A172 (cell line): ENCODE results near the gene PDF. TPM values are rescaled to one million over a fixed set of nuclear protein-coding genes. Genes with fewer than 3 reads are reported as not detected.
A peak's percentile ranks its signal among the peaks of the same experiment; 100 is the strongest.
"Not testable (repeated sequence)": the region's sequence is repeated elsewhere in the genome, so short reads cannot be mapped to it uniquely, and the experiment has no call there.

Source experiments
- DNase-seq: peaks from one replicate; pipeline ENCODE4 v3.0.0-alpha.2; 2015; ENCODE audit warnings: low spot score
- total RNA-seq: library from RNA; depleted of rRNA; stranded (reverse); fragments of >200 nt; shearing (Covaris generic); gene quantifications from 2 replicates; pipeline ENCODE4 v1.2.3, GENCODE V29; 2014

PDF gene
- total RNA-seq, 1 experiment from 2014 or later: 68.4 TPM

- DNase-seq: no peak
These were observed 13.8 kb downstream of the PDF start for GRCh38 chr16:69316595-69317034.

- no peak for DNase-seq
These were observed 14.7 kb downstream of the PDF start for GRCh38 chr16:69315486-69316311.

GRCh38 chr16:69314534-69314933, 15.9 kb downstream of the PDF start:
- DNase-seq: no peak

DNA sequence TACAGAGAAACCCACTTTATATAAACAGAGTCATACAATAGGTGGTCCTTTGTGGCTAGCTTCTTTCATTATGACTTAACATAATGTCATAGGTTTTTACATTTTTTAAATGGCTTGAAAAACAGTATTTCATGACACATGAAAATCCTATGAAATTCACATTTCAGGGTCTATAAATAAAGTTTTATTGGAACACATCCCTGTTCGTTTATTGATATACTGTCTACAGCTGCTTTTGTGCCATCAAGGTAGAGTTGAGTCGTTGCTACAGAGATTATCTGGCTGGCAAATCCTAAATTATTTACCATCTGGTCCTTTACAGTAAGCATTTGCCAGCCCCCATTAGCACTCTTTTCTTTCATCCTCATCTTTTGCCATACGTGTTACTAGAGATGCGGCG, 16.9 kb downstream of the PDF start:
- DNase-seq: no peak

GRCh38 chr16:69311533-69312387, 18.6 kb downstream of the PDF start:
- DNase-seq: peak; percentile 30

DNA sequence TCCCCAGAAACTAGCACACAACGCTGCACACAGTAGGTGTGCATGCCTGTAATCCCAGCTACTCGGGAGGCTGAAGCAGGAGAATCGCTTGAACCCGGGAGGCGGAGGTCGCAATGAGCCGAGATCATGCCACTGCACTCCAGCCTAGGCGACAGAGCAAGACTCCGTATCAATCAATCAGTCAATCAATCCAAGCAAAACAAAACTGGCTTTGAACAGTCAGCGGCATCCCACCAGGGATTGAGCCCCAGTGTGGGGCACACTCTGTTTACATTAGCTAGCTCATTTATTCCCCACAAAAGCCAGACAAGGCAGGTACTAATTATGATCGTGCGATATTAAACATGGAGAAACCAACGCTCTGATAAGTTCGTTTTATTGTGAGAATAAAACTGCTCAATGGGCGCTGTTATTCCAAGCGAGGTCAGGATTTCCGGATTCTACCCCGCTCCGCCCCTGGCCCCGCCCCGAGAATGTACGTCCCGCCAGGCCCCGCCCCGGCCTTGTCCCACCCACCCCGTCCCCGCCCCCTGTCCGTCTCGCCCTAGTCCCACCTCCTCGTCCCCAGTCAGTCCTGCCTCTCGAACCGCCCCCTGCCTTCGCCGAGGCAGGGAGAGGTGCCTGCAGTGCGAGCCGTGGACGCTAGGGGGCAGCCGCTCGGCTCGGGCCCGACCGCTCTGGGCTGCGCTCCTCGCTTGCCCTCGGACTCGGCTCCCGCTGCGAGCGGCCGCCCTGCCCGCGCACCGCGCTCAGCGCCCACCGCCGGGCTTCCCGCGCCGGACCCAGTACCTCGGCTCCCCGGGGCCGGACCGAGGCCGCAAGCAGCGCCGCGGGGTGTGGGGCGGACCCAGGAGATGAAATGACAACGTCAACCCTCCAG, 19.5 kb downstream of the PDF start, which contains the start of gene VPS4A:
Gene VPS4A, plus strand, starts transcription at position 698 of the 880 bp plus-strand sequence. Its CDS starts 162 bp downstream, at position 860.
- peak; percentile 88 for DNase-seq

GRCh38 chr16:69309316-69309715, 21.1 kb downstream of the PDF start:
- DNase-seq: no peak

- no peak for DNase-seq
These were observed 22.5 kb downstream of the PDF start for GRCh38 chr16:69307856-69308255.

GRCh38 chr16:69307091-69307490, 23.3 kb downstream of the PDF start:
- no peak for DNase-seq

- DNase-seq: no peak
These were observed 24.4 kb downstream of the PDF start for GRCh38 chr16:69306031-69306430.

- no peak for DNase-seq
These were observed 28.1 kb downstream of the PDF start for GRCh38 chr16:69302301-69302700.

GRCh38 chr16:69301861-69302260, 28.5 kb downstream of the PDF start:
- DNase-seq: no peak

- DNase-seq: no peak
These were observed 29.2 kb downstream of the PDF start for GRCh38 chr16:69301187-69301586.

DNA sequence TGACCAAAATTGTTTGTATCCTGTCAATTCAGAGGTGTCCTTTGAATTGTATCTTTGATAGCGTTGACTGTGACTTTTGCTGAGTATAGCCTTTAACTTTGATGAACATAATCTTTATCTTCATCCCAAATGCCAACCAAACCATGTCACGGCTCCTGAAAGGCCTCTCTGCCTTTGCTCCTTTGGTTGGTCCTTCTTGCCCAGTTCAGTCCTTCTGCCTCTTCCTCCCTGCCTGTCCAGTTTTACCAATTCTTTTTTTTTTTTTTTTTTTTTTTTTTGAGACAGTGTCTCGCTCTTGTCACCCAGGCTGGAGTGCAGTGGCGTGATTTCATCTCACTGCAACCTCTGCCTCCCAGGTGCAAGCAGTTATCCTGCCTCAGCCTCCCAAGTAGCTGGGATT, 32.1 kb downstream of the PDF start:
- DNase-seq: no peak

DNA sequence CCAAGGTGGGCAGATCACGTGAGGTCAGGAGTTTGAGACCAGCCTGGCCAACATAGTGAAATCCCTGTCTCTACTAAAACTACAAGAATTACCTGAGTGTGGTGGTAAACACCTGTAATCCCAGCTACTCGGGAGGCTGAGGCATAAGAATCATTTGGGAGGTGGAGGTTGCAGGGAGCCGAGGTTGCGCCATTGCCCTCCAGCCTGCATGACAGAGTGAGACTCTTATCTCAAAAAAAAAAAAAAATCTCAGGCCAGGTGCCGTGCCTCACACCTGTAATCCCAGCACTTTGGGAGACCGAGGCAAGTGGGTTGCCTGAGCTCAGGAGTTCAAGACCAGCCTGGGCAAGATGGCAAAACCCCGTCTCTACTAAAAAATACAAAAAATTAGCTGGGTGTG, 33.6 kb downstream of the PDF start:
- DNase-seq: not testable (repeated sequence)

GRCh38 chr16:69294051-69294450, 36.3 kb downstream of the PDF start:
- DNase-seq: no peak

DNA sequence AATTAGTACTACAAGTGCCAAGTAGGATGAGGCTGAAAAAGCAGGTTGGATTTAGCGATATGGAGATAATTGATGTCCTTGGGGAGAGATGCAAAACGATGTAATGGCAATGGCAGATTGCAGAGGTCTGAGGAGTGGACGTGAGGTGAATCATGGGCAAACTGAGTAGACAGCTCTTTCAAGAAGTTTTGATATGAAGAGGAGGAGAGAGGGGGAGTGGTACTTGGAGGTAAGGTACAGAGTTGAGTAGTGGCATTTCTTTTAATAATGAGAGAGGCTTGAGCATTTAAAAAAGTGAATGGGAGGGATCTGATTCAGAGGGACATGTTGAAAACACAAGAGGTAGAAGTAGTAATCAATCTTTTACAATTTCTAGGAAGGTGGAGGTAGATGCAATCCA, 37.0 kb downstream of the PDF start:
- no peak for DNase-seq

GRCh38 chr16:69291657-69292056, 38.7 kb downstream of the PDF start:
- DNase-seq: not testable (repeated sequence)

DNA sequence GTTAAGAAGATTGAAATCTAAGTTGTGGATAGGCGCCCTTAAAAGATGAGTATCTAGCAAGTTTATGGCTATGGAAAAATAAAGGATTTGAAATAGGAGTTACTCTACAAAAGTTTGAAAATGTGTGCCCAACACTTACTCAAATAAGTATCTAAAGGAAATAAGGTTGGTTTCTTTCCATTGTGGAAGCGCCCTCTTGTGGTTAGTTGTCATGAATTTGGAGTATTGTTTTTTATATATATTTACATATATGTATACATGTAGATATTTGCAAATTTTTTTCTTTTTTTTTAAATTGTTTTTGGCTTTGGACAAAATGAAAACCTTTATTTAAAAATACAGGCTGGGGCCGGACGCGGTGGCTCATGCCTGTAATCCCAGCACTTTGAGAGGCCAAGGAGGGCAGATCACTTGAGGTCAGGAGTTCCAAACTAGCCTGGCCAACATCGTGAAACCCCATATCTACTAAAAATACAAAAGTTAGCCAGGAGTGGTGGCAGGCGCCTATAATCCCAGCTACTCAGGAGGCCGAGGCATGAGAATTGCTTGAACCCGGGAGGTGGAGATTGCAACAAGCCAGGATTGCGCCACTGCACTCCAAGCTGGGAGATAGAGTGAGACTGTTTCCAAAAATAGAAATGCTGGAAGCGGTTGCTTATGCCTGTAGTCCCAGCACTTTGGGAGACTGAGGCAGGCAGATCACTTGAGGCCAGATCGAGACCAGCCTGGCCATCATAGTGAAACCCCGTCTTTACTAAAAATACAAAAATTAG, 43.3 kb downstream of the PDF start:
- DNase-seq: peak; percentile 35

- no peak for DNase-seq
These were observed 45.1 kb downstream of the PDF start for GRCh38 chr16:69285240-69285639.

GRCh38 chr16:69283851-69284250, 46.5 kb downstream of the PDF start:
- no peak for DNase-seq
